Astrocyte (in vitro differentiated cells and primary cell): ENCODE data around the gene CRB3.

Experiments
- EZH2 ChIP-seq: IDR thresholded peaks from 2 replicates; pipeline ENCODE4 v1.6.1; 2012; ENCODE audit warnings: mild to moderate bottlenecking, low read length, inconsistent platforms; ENCODE audit not compliant: insufficient read depth
- TF ChIP-seq, protein P1 (sequence below): IDR thresholded peaks from 2 replicates; pipeline ENCODE4 v1.5.1; 2011; ENCODE audit warnings: low read depth, mild to moderate bottlenecking, inconsistent platforms, low read length, moderate library complexity; ENCODE audit not compliant: insufficient read depth

DNA sequence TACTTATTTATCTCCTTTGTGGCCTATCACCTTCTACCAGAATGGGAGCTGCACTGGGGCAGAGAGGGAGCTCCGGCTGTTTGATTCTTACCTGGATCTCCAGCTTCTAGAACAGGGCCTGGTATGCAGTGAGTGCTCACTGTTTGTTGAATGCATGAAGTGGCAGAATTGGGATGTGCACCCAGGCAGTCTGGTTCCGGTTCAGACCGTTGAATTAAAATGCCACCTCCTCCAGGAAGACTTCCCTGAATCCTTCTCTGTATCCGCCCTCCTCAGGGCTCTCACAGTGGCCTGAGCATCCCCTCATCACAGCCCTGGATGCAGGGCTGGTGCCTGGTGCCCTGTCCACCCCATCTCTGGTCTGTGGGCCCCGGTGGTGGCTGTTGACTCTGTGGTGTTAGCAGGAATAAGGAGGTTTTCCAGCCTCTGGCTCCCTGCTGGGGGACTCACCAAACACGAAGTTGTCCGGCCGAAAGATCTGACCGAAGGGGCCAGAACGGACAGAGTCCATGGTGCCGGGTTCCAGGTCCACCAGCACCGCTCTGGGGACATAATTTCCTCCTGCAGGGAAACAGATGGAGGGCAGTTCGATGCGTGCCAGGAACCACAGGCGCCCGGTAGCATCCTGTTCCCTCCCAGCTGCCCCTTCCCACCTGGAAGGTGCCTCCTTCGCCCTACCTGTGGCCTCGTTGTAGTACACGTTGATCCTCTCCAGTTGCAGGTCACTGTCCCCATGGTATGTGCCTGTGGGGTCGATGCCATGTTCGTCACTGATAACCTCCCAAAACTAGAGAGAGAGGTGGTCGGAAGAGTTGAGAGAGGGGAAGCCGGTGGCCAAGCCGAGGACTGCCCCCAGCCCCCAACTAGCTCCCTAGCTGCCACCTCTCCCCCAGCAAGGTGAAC lies 37.0 kb downstream of the CRB3 start:
- TF ChIP-seq EZH2 = no peak
- TF ChIP-seq, protein P1, sequence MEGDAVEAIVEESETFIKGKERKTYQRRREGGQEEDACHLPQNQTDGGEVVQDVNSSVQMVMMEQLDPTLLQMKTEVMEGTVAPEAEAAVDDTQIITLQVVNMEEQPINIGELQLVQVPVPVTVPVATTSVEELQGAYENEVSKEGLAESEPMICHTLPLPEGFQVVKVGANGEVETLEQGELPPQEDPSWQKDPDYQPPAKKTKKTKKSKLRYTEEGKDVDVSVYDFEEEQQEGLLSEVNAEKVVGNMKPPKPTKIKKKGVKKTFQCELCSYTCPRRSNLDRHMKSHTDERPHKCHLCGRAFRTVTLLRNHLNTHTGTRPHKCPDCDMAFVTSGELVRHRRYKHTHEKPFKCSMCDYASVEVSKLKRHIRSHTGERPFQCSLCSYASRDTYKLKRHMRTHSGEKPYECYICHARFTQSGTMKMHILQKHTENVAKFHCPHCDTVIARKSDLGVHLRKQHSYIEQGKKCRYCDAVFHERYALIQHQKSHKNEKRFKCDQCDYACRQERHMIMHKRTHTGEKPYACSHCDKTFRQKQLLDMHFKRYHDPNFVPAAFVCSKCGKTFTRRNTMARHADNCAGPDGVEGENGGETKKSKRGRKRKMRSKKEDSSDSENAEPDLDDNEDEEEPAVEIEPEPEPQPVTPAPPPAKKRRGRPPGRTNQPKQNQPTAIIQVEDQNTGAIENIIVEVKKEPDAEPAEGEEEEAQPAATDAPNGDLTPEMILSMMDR = no peak
